Hepatocyte (in vitro differentiated cells): ENCODE data around the gene RABEP2.

Source experiments
- EZH2 ChIP-seq: fragments of 200-600 bp; sonication (generic); IDR thresholded peaks from 2 replicates; pipeline ENCODE4 v1.6.1; 2016; ENCODE audit warnings: antibody characterized with exemption, mild to moderate bottlenecking, borderline replicate concordance
- TF ChIP-seq, protein P1 (sequence below): fragments of 200-600 bp; sonication (generic); IDR thresholded peaks from 2 replicates; pipeline ENCODE4 v1.5.1; 2016; ENCODE audit warnings: antibody characterized with exemption, mild to moderate bottlenecking; ENCODE audit not compliant: poor library complexity

DNA sequence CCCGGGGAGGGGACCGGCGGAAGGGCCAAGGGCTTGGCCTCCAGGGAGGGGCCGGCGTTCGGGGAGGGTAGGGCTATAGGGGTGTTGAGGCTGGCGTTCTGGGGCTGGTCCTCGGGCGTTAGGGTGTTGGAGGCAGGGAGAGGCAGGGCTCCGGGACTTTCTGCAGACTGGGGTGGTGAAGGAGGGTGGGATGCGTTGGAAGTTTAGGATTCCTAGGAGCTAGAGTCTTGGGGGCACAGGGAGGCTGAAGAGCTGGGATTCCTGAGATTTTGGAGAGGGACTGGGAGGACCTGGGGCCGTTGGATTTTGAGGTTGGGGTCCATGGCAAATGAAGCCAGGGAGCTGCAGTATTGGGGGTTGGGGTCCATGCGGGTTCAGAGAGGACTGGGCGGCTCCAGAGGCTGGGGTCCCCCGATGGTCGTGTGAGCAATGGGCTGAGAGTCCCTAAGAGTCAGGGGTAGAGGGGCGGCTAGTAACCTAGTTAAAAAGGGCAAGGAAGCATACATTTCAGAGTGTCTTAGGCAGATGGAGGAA is 26.4 kb upstream of the RABEP2 start:
- TF ChIP-seq, protein P1, sequence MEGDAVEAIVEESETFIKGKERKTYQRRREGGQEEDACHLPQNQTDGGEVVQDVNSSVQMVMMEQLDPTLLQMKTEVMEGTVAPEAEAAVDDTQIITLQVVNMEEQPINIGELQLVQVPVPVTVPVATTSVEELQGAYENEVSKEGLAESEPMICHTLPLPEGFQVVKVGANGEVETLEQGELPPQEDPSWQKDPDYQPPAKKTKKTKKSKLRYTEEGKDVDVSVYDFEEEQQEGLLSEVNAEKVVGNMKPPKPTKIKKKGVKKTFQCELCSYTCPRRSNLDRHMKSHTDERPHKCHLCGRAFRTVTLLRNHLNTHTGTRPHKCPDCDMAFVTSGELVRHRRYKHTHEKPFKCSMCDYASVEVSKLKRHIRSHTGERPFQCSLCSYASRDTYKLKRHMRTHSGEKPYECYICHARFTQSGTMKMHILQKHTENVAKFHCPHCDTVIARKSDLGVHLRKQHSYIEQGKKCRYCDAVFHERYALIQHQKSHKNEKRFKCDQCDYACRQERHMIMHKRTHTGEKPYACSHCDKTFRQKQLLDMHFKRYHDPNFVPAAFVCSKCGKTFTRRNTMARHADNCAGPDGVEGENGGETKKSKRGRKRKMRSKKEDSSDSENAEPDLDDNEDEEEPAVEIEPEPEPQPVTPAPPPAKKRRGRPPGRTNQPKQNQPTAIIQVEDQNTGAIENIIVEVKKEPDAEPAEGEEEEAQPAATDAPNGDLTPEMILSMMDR: no peak
- no peak for TF ChIP-seq EZH2
